Heart left ventricle (tissue), 13 donors: Measurements from ENCODE around the gene NCKAP1.

Experiments used
- POLR2A ChIP-seq, 2 donors: fragments of 450-650 bp; IDR thresholded peaks; one replicate each; pipeline ENCODE4 v1.6.1; 2017; ENCODE audit warnings: antibody characterized with exemption in 2 of 2, mild to moderate bottlenecking in 2 of 2, moderate library complexity in 2 of 2
- TF ChIP-seq, protein P1 (sequence below), 12 donors: fragments of 200-600 bp; sonication (generic) in 4 of 12; IDR thresholded peaks; one replicate each; pipeline versions ENCODE4 v1.5.0 to v1.8.0; 2018 to 2022; ENCODE audit warnings: antibody characterized with exemption in 12 of 12, mild to moderate bottlenecking in 5 of 12
- donor health status: ischemic (EF 13 %, LVEDD 7.1; RV severe dilation, severe dysfunction).
- donor health status: DM: no; HTN: yes; CAD: no.
- donor health status: DM: no; HTN: no; CAD: no.
- donor health status: ischemic (EF 25% LVEDD 6.9; RV normal size, moderate dysfunction).
- donor health status: ischemic (EF 25% LVEDD 5.7; RV mildly dilated, moderate dysfunction).
- donor health status: ischemic (EF 35%, LVEDD 5.7; RV mildly dilated, moderate dysfunction).
- donor health status: nonischemic (EF 11% LVEDD 7.7; RV severe dilation, severe dysfunction).
- donor health status: DM: yes; HTN: yes; CAD: no.
- donor health status: PGD.
- donor health status: ischemic (EF 29% LVEDD 5.4; RV normal size, mild dysfunction).
- donor health status: nonischemic (EF 23%, LVEDD 6.1; RV moderate dilation, normal function).

DNA sequence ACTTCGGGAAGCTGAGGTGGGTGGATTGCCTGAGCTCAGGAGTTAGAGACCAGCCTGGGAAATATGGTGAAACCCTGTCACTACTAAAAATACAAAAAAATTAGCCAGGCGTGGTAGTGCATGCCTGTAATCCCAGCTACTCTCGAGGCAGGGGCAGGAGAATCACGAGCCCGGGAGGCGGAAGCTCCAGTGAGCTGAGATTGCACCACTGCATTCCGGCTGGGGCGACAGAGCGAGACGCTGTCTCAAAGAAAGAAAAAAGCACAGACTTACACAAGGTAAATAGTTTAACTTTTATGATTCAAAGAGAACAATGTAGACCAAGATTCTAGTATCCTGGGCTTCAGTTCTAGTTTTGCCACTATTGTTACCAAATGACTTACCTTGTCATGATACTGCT lies 37.4 kb downstream of the NCKAP1 start:
- TF ChIP-seq, protein P1, sequence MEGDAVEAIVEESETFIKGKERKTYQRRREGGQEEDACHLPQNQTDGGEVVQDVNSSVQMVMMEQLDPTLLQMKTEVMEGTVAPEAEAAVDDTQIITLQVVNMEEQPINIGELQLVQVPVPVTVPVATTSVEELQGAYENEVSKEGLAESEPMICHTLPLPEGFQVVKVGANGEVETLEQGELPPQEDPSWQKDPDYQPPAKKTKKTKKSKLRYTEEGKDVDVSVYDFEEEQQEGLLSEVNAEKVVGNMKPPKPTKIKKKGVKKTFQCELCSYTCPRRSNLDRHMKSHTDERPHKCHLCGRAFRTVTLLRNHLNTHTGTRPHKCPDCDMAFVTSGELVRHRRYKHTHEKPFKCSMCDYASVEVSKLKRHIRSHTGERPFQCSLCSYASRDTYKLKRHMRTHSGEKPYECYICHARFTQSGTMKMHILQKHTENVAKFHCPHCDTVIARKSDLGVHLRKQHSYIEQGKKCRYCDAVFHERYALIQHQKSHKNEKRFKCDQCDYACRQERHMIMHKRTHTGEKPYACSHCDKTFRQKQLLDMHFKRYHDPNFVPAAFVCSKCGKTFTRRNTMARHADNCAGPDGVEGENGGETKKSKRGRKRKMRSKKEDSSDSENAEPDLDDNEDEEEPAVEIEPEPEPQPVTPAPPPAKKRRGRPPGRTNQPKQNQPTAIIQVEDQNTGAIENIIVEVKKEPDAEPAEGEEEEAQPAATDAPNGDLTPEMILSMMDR (IDR thresholded peaks at IDR 0.05), result no peak
- TF ChIP-seq POLR2A (IDR thresholded peaks at IDR 0.05), result no peak
